GM18502 (cell line): Measurements from ENCODE around the gene COBL.

Experiments
- ATAC-seq: cut with Tn5 transposase; IDR thresholded peaks from one replicate; pipeline ENCODE4 v1.9.1; 2021; ENCODE audit warnings: mild to moderate bottlenecking; ENCODE audit not compliant: unreplicated experiment, poor library complexity

Gene COBL

DNA sequence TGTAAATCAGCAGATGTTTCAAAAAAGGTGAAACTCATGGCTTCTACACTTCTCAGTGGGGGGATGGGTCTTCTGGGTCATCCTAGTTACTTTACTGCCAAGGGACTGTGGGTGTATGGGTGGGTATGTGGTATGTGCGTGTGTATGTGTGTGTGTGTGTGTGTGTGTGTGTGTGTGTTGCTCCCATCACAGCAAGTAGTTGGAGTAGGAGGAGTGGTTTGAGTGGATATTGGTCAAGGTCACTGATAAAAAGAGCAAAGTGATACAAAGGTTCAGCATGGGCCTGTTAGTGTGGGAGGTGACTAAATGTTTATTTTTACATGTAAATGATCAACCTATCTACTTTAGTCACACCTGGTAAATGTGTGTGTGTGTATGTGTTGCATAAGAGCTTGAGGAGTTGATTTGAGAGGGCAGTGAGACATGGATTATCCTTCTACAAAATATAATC, 11.8 kb upstream of the COBL start:
- ATAC-seq: no peak

DNA sequence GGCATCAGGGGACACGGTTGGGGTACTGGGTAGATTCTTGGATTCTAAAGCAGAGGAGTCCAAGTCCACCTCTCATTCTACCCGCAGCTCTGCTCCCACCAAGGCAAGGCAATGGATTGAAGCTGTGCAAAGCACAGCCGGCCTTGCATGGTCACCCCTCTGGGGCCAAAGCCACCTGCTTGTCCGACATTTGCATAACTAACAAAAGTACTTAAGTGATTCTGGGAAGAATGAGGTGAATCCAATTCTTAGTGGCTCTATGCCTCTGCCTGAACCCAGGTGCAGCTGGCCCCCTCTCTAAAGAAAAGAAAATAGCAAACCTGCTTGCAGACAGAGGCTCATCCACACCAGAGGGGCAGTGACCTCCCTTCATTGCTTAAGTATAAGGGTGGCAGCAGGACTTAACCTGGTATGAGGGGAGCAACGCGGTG, 10.7 kb upstream of the COBL start:
- ATAC-seq: no peak

- ATAC-seq: no peak
Measured at GRCh38 chr7:51326656-51327286, 10.2 kb upstream of the COBL start.

GRCh38 chr7:51325908-51326307, 9.3 kb upstream of the COBL start:
- no peak for ATAC-seq

GRCh38 chr7:51325261-51325676, 8.7 kb upstream of the COBL start:
- no peak for ATAC-seq

- no peak for ATAC-seq
Measured at GRCh38 chr7:51324206-51324898, 7.7 kb upstream of the COBL start.

DNA sequence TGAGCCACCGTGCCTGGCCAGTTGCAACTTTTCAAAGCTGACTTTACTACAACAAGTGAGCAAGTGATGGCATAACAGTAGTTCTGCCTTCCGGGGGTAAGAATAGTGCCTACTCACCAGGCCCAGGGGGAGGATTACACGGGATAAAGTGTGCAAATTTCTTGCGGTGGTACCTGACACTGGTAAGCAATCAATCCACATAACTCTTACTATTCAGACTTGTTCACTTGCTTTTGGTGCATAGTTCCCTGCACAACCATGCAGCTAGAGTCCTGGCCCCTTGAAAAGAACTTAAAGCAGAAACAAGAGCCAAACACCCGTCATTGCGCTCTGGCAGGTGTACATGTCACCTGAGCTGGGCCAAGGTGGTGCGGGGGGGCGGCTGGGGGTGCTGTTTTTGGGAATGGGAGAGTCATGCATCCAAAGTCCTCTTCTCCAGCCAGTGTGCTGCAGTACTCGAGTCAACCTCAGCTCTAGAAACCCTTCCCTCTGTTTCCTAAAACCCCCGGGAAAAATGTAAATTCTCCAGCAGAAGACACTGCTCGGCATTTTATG, 5.4 kb upstream of the COBL start:
- no peak for ATAC-seq

- ATAC-seq: no peak
Measured at GRCh38 chr7:51318886-51319579, 2.4 kb upstream of the COBL start.

DNA sequence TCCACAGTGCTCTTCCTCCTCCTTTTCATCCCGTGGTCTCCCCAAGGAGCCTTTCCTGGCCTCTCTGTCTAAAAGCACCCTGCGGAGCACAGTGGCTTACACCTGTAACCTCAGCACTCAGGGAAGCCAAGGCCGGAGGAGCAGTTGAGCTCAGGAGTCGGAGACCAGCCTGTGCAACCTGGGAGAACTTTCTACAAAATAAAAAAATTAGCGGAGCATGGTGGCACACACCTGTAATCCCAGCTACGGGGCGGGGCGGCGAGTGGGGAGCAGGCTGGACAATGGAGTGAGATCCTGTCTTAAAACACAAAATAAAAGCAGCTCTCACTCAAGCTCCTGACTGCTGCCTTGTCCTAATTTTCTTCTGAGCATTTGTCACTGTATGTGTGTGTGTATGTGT, 1.4 kb upstream of the COBL start:
- ATAC-seq: no peak

GRCh38 chr7:51317582-51317910, 937 bp upstream of the COBL start:
- no peak for ATAC-seq

GRCh38 chr7:51316262-51316665, 345 bp downstream of the COBL start:
- no peak for ATAC-seq

DNA sequence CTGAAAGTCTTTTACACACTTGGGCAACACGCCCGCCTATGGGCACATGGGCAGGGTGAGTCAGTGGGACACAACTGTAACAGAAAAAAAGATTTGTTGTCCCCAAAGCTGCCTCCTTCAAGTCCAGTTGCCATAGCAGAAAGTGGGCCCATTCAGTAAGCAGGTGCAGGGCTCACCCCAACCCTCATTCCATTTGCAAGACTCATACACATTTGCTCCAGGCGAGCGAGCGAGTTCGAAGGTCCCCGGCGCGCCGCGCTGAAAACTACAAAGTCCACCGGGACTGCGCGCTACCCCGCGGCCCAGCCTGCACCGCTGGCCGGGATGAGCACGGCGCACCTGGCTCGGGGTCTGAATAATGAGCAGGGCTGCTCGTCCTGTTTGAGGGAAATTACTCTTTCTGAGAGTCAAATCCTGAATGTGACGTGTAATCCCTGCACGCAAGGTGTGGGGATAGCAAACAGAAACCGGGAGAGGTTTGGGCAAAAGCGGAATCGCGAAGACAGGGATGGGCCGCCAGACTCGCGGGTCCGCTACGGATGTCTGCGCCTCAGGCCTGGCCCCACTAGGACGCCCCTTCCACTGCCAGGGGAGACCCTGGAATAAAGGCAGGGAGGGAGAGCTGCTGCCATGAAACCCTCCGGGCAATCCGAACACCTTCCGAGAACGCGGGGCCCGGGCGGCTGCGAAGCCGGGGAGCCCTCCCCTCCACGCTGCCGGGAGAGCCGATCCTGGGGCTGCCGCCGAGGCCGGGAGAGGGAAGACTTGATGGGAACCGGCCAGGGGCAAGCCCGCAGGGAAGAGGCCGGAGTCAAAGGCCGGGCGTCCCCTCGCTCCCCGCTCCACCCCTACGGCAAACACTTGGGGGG, 982 bp downstream of the COBL start:
- no peak for ATAC-seq

DNA sequence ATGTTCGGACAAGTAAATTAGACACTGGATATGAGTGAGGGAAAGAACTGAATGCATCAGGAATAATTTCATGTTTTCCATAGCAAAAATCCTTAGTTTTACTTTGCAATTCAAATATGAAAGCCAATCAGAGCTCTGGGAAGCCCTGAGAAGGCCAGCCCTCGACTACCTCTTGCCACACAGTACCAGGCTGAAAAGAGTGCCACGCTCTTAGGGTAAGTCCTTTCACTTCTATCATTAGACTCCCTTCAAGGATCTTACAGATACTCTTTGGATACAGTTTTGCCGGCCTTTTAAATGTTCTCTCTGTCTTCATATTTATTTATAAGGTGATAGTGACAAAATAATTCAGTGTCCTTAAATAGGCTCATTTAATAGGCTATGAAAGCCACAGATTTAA, 1.9 kb downstream of the COBL start:
- ATAC-seq: no peak

GRCh38 chr7:51313738-51314425, 2.7 kb downstream of the COBL start:
- ATAC-seq: no peak

DNA sequence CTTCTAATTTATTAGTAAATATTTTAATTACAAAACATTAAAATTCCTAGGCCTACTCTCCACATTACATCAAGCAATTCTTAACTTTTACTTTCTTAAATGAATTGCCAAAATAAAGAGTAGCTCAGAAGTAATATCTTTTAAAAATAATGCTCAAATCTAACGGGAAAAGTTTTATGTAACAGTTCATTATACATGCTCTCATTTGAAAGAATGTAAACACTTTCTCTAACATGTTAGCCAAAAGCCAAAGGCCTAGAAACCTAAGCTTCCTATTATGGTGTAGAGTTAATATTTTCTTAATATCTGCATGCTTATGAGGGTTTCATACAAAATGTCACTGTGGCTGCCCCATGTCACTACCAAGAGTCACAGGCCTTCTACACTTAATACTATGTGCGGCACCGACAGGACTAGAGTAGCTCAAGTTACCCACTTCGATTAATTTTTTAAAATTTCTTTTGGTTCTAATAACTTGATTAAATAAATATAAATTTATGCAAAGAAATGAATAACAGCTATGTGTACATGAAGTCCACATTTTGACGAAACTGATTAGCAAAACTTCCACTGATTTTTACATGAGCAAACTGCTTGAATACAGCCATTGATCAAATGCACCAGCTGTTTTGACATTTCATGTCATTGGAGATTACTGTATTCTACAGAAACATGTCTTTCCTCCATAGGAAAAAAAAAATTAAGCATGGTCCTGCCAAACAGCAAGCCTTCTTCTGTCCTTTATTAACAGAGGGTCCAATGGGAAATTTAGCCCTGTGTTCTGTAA, 3.5 kb downstream of the COBL start:
- no peak for ATAC-seq

- ATAC-seq: no peak
Measured at GRCh38 chr7:51311166-51311565, 5.4 kb downstream of the COBL start.

- no peak for ATAC-seq
Measured at GRCh38 chr7:51310131-51310583, 6.5 kb downstream of the COBL start.

- ATAC-seq: no peak
Measured at GRCh38 chr7:51309361-51310130, 7.1 kb downstream of the COBL start.
